Measurements from ENCODE around the gene CTR9.

Gene CTR9

GRCh38 chr11:10750838-10751580, at the start of gene CTR9:
TSS of gene CTR9 (plus strand) at chr11:10751246. CDS start at chr11:10751413, 167 bp downstream.
- peak; percentile 86 for TF ChIP-seq MAX (IDR thresholded peaks at IDR 0.05; ENCODE audit: low read depth, low read length)
- TF ChIP-seq CTCF (IDR thresholded peaks at IDR 0.05; ENCODE audit: low read depth, low read length): peak; percentile 17
- no peak for TF ChIP-seq POLR2A (IDR thresholded peaks at IDR 0.05; ENCODE audit: extremely low read depth, insufficient read length)
- TF ChIP-seq MYC (IDR thresholded peaks at IDR 0.05; ENCODE audit: low read depth, low read length): peak; percentile 86
- H3K4me3 ChIP-seq (ENCODE audit: low read depth, low read length): peak within 1 kb of the TSS; percentile 95
- DNase-seq (ENCODE audit: low read depth): peak; percentile 96

- peak; percentile 13 for DNase-seq (ENCODE audit: low read depth)
- TF ChIP-seq CTCF (IDR thresholded peaks at IDR 0.05; ENCODE audit: low read depth, low read length): no peak
- no peak for TF ChIP-seq POLR2A (IDR thresholded peaks at IDR 0.05; ENCODE audit: extremely low read depth, insufficient read length)
- no peak for TF ChIP-seq MYC (IDR thresholded peaks at IDR 0.05; ENCODE audit: low read depth, low read length)
- no peak for TF ChIP-seq MAX (IDR thresholded peaks at IDR 0.05; ENCODE audit: low read depth, low read length)
- H3K4me3 ChIP-seq (ENCODE audit: low read depth, low read length): no peak overlapping the region
These were observed 49.1 kb upstream of the CTR9 start for GRCh38 chr11:10701982-10702381.

GRCh38 chr11:10708131-10708530, 42.9 kb upstream of the CTR9 start:
- TF ChIP-seq CTCF (IDR thresholded peaks at IDR 0.05; ENCODE audit: low read depth, low read length) (no peak), MAX (IDR thresholded peaks at IDR 0.05; ENCODE audit: low read depth, low read length) (no peak), MYC (IDR thresholded peaks at IDR 0.05; ENCODE audit: low read depth, low read length) (no peak), POLR2A (IDR thresholded peaks at IDR 0.05; ENCODE audit: extremely low read depth, insufficient read length) (no peak)
- DNase-seq (ENCODE audit: low read depth): no peak
- H3K4me3 ChIP-seq (ENCODE audit: low read depth, low read length): no peak overlapping the region

GRCh38 chr11:10709299-10710086, 41.6 kb upstream of the CTR9 start:
- TF ChIP-seq MAX (IDR thresholded peaks at IDR 0.05; ENCODE audit: low read depth, low read length) (no peak), POLR2A (IDR thresholded peaks at IDR 0.05; ENCODE audit: extremely low read depth, insufficient read length) (no peak), MYC (IDR thresholded peaks at IDR 0.05; ENCODE audit: low read depth, low read length) (no peak), CTCF (IDR thresholded peaks at IDR 0.05; ENCODE audit: low read depth, low read length) (no peak)
- DNase-seq (ENCODE audit: low read depth): no peak
- no peak overlapping the region for H3K4me3 ChIP-seq (ENCODE audit: low read depth, low read length)

GRCh38 chr11:10715571-10715970, 35.5 kb upstream of the CTR9 start:
- no peak overlapping the region for H3K4me3 ChIP-seq (ENCODE audit: low read depth, low read length)
- no peak for TF ChIP-seq CTCF (IDR thresholded peaks at IDR 0.05; ENCODE audit: low read depth, low read length)
- TF ChIP-seq POLR2A (IDR thresholded peaks at IDR 0.05; ENCODE audit: extremely low read depth, insufficient read length): no peak
- TF ChIP-seq MAX (IDR thresholded peaks at IDR 0.05; ENCODE audit: low read depth, low read length): no peak
- TF ChIP-seq MYC (IDR thresholded peaks at IDR 0.05; ENCODE audit: low read depth, low read length): no peak
- DNase-seq (ENCODE audit: low read depth): no peak

Data from NB4 (cell line).